HEK293 (cell line): Measurements from ENCODE around the gene DNA2.

Experiments
- CTCF ChIA-PET: fragments of 350-600 bp; formaldehyde crosslinking; extraction: SDS; loops from one replicate; lab custom pipeline; 2021; ENCODE audit warnings: antibody characterized with exemption; lab: Yijun Ruan, JAX
- POLR2A ChIA-PET: fragments of 300-600 bp; formaldehyde crosslinking; extraction: SDS; loops from one replicate; lab custom pipeline; 2020; ENCODE audit warnings: antibody characterized with exemption, inconsistent platforms; lab: Yijun Ruan, JAX
- H3K27ac ChIP-seq: fragments of 200-500 bp; sonication (Bioruptor generic); 2 replicates; pipeline ENCODE4 v1.5.1; 2014; ENCODE audit warnings: low read depth, low read length, control low read depth, inconsistent platforms; ENCODE audit errors: extremely low read depth
- H3K36me3 ChIP-seq, 2 experiments: fragments of 200-500 bp in 1 of 2; sonication (Bioruptor generic) in 1 of 2; 1 replicate in 1 of 2; 2 replicates in 1 of 2; pipeline ENCODE4 v1.5.1; 2014 to 2017; ENCODE audit warnings: inconsistent platforms in 2 of 2, low read length in 2 of 2; ENCODE audit not compliant: control insufficient read depth in 2 of 2, insufficient read depth in 1 of 2
- H3K4me1 ChIP-seq: fragments of 200-500 bp; sonication (Bioruptor generic); 2 replicates; pipeline ENCODE4 v1.5.1; 2014; ENCODE audit warnings: mild to moderate bottlenecking, low read length, inconsistent platforms; ENCODE audit not compliant: control insufficient read depth, insufficient read depth
- H3K4me3 ChIP-seq: 2 replicates; pipeline ENCODE4 v1.5.1; 2011; ENCODE audit warnings: low read depth, mild to moderate bottlenecking, control low read depth, low read length, moderate library complexity
- H3K9me3 ChIP-seq: fragments of 200-500 bp; sonication (Bioruptor generic); 2 replicates; pipeline ENCODE4 v1.5.1; 2014; ENCODE audit warnings: low read depth, low read length, inconsistent platforms; ENCODE audit not compliant: control insufficient read depth, insufficient read depth
- OVOL3 ChIP-seq: fragments of 450-650 bp; formaldehyde crosslinking; IDR thresholded peaks from 2 replicates; pipeline ENCODE4 v1.5.1; 2016; ENCODE audit warnings: missing biosample characterization, missing genetic modification characterization
- PATZ1 ChIP-seq: fragments of 450-650 bp; formaldehyde crosslinking; IDR thresholded peaks from 2 replicates; pipeline ENCODE4 v1.5.1; 2016; ENCODE audit warnings: missing biosample characterization, missing genetic modification characterization
- SCRT1 ChIP-seq: fragments of 450-650 bp; formaldehyde crosslinking; IDR thresholded peaks from 2 replicates; pipeline ENCODE4 v1.5.1; 2016; ENCODE audit warnings: missing biosample characterization, missing genetic modification characterization, borderline replicate concordance
- TCF7L2 ChIP-seq: IDR thresholded peaks from 2 replicates; pipeline ENCODE4 v1.6.1; 2011; ENCODE audit warnings: low read depth, mild to moderate bottlenecking, inconsistent platforms, low read length, moderate library complexity, borderline replicate concordance
- ZFP41 ChIP-seq: fragments of 450-650 bp; formaldehyde crosslinking; IDR thresholded peaks from 2 replicates; pipeline ENCODE4 v1.5.1; 2016; ENCODE audit warnings: missing biosample characterization, missing genetic modification characterization, borderline replicate concordance
- ZFP69B ChIP-seq: fragments of 450-650 bp; formaldehyde crosslinking; IDR thresholded peaks from 2 replicates; pipeline ENCODE4 v1.5.1; 2016; ENCODE audit warnings: missing biosample characterization, missing genetic modification characterization
- ZNF10 ChIP-seq: fragments of 450-650 bp; formaldehyde crosslinking; IDR thresholded peaks from 2 replicates; pipeline ENCODE4 v1.5.1; 2017; ENCODE audit warnings: missing biosample characterization, missing genetic modification characterization
- ZNF148 ChIP-seq: fragments of 450-650 bp; formaldehyde crosslinking; IDR thresholded peaks from 2 replicates; pipeline ENCODE4 v1.5.0; 2017; ENCODE audit warnings: missing biosample characterization, missing genetic modification characterization, borderline replicate concordance
- ZNF19 ChIP-seq: fragments of 450-650 bp; formaldehyde crosslinking; IDR thresholded peaks from 2 replicates; pipeline ENCODE4; 2016; ENCODE audit warnings: missing biosample characterization, missing genetic modification characterization, low read depth
- ZNF223 ChIP-seq: fragments of 450-650 bp; formaldehyde crosslinking; IDR thresholded peaks from 2 replicates; pipeline ENCODE4 v1.5.1; 2016; ENCODE audit warnings: missing biosample characterization, missing genetic modification characterization
- ZNF366 ChIP-seq: fragments of 450-650 bp; formaldehyde crosslinking; conservative IDR thresholded peaks from 2 replicates; pipeline ENCODE4 v1.5.1; 2016; ENCODE audit warnings: missing biosample characterization, missing genetic modification characterization
- ZNF555 ChIP-seq: fragments of 450-650 bp; formaldehyde crosslinking; conservative IDR thresholded peaks from 2 replicates; pipeline ENCODE4 v1.5.1; 2017; ENCODE audit warnings: missing biosample characterization, mild to moderate bottlenecking, missing genetic modification characterization, inconsistent platforms
- ZNF629 ChIP-seq: fragments of 450-650 bp; formaldehyde crosslinking; IDR thresholded peaks from 2 replicates; pipeline ENCODE4 v1.5.1; 2017; ENCODE audit warnings: missing biosample characterization, missing genetic modification characterization
- ZNF658 ChIP-seq: fragments of 450-650 bp; formaldehyde crosslinking; IDR thresholded peaks from 2 replicates; pipeline ENCODE4; 2016; ENCODE audit warnings: missing biosample characterization, missing genetic modification characterization
- ZNF660 ChIP-seq: fragments of 450-650 bp; IDR thresholded peaks from 2 replicates; pipeline ENCODE4 v1.5.1; 2018; ENCODE audit warnings: missing biosample characterization, mild to moderate bottlenecking, missing genetic modification characterization
- ZNF664 ChIP-seq: fragments of 450-650 bp; formaldehyde crosslinking; IDR thresholded peaks from 2 replicates; pipeline ENCODE4 v1.5.1; 2016; ENCODE audit warnings: missing biosample characterization, missing genetic modification characterization
- ZNF677 ChIP-seq: fragments of 450-650 bp; IDR thresholded peaks from 2 replicates; pipeline ENCODE4 v1.5.0; 2018; ENCODE audit warnings: missing biosample characterization, mild to moderate bottlenecking, missing genetic modification characterization, moderate library complexity
- ZNF791 ChIP-seq: fragments of 450-650 bp; formaldehyde crosslinking; IDR thresholded peaks from 2 replicates; pipeline ENCODE4 v1.5.1; 2016; ENCODE audit warnings: missing biosample characterization, missing genetic modification characterization
- ZSCAN4 ChIP-seq: fragments of 450-650 bp; formaldehyde crosslinking; IDR thresholded peaks from 2 replicates; pipeline ENCODE4 v1.5.1; 2017; ENCODE audit warnings: missing biosample characterization, missing genetic modification characterization

DNA2 gene

GRCh38 chr10:68434657-68435056 is 37.1 kb downstream of the DNA2 start:
- Histone ChIP-seq H3K4me1 (no peaks in the 10 kb centered on the region), H3K36me3 (peaks cover 40 to 64% of the 10 kb centered on the region in 2 experiments), H3K9me3 (no peaks in the 10 kb centered on the region), H3K27ac (no peak overlapping the region), H3K4me3 (no peak overlapping the region)
- TF ChIP-seq ZNF10 (tag by site-specific recombination) (no peak), TCF7L2 (no peak), ZFP69B (tag by site-specific recombination) (no peak), ZNF366 (no peak), SCRT1 (tag by site-specific recombination) (no peak), ZNF19 (tag by site-specific recombination) (no peak), ZNF677 (tag by site-specific recombination) (no peak), ZFP41 (tag by site-specific recombination) (no peak)
- CTCF ChIA-PET = interaction anchor here (0.7 kb wide), 1 partner anchor 394 kb away, joined by 3 read pairs; no protein-coding TSS in a partner anchor
- POLR2A ChIA-PET = interaction anchor here (0.7 kb wide), 1 partner anchor 1736 kb away, joined by 4 read pairs; the partner anchor contains the start of gene SAR1A

- no peaks in the 10 kb centered on the region for H3K4me1 ChIP-seq
- no peak overlapping the region for H3K27ac ChIP-seq
- no peak overlapping the region for H3K4me3 ChIP-seq
- POLR2A ChIA-PET = interaction anchor here (0.7 kb wide), 1 partner anchor 16 kb away, joined by 5 read pairs; no protein-coding TSS in a partner anchor
- CTCF ChIA-PET = interaction anchor here (0.6 to 0.7 kb wide), 5 partner anchors 22 to 556 kb away, joined by 3 to 4 read pairs (median 3); partner anchors contain the start of gene RUFY2
- TF ChIP-seq ZSCAN4 (no peak), ZNF664 (tag by site-specific recombination) (no peak), ZNF791 (tag by site-specific recombination) (no peak), ZNF555 (tag by site-specific recombination) (no peak), ZNF223 (tag by site-specific recombination) (no peak)
- TF ChIP-seq, all 188 proteins: peak for 0
- no peaks in the 10 kb centered on the region for H3K9me3 ChIP-seq
- H3K36me3 ChIP-seq = peaks cover 36 to 50% of the 10 kb centered on the region in 2 experiments
These were observed 43.2 kb downstream of the DNA2 start for GRCh38 chr10:68428396-68429104.

- H3K9me3 ChIP-seq = no peaks in the 10 kb centered on the region
- peaks cover 25 to 54% of the 10 kb centered on the region in 2 experiments for H3K36me3 ChIP-seq
- no peak overlapping the region for H3K27ac ChIP-seq
- TF ChIP-seq ZNF148 = no peak
- TF ChIP-seq ZNF658 (tag by site-specific recombination) = no peak
- no peak for TF ChIP-seq ZNF629 (tag by site-specific recombination)
- no peak for TF ChIP-seq ZNF660 (tag by site-specific recombination)
- TF ChIP-seq OVOL3 = no peak
- TF ChIP-seq PATZ1 (tag by site-specific recombination) = no peak
- ChIA-PET POLR2A (no interaction called here), CTCF (no interaction called here)
- no peaks in the 10 kb centered on the region for H3K4me1 ChIP-seq
- H3K4me3 ChIP-seq = no peak overlapping the region
These were observed 47.2 kb downstream of the DNA2 start for GRCh38 chr10:68424454-68425014.
